ENCODE data around the gene C2orf92.

C2orf92 gene

DNA sequence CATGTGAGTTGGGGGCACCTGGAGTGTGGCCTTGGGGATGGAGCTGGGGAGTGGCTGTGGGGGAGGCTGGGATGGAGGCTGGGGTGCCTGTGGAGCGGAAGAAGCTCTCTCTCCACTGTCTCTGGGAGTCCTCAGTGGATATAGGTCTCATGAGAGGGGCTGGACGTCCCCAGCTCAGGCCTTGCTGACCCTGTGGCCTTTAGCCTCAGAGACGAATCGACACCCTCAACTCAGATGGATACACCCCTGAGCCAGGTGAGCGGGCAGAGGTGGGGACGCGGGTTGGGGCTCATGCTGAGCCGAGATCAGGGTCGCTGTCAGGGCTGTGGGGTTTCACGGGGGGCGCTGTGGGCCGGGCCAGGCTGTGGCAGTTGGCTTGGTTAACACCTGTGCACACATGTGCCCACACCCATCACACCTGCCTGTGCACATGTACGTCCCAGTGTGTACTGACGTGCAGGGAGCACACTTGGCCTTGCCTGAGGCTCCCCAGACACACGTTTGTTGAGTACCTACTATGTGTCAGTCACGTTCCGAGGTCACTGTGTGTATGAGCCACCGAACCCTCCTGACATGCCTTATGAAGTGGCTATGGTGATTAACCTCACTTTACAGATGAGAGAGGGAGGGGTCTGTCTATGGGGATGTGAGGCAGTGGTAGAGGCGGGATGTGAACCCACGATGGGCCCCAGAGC, 64.0 kb downstream of the C2orf92 start:
- Histone ChIP-seq H3K9ac (ENCODE audit: insufficient read length, low read depth) (peak overlapping the region; percentile 5), H3K27me3 (ENCODE audit: insufficient read depth, insufficient read length) (no peaks in the 10 kb centered on the region), H3K9me3 (ENCODE audit: insufficient read depth, low read length) (peaks cover 14% of the 10 kb centered on the region), H3K4me1 (ENCODE audit: insufficient read depth, insufficient read length) (no peaks in the 10 kb centered on the region), H3K36me3 (ENCODE audit: insufficient read depth, insufficient read length, low read length) (no peaks in the 10 kb centered on the region), H3K4me3 (ENCODE audit: insufficient read length, low read depth) (no peak overlapping the region)
- TF ChIP-seq ZNF274 (IDR thresholded peaks at IDR 0.05; ENCODE audit: low read depth, low read length) (no peak), SUZ12 (IDR thresholded peaks at IDR 0.05; ENCODE audit: extremely low read depth, insufficient read depth, insufficient read length) (no peak), YY1 (IDR thresholded peaks at IDR 0.05; ENCODE audit: insufficient read depth, insufficient read length) (no peak)
- no peak for DNase-seq (ENCODE audit: low read depth, low spot score)

DNA sequence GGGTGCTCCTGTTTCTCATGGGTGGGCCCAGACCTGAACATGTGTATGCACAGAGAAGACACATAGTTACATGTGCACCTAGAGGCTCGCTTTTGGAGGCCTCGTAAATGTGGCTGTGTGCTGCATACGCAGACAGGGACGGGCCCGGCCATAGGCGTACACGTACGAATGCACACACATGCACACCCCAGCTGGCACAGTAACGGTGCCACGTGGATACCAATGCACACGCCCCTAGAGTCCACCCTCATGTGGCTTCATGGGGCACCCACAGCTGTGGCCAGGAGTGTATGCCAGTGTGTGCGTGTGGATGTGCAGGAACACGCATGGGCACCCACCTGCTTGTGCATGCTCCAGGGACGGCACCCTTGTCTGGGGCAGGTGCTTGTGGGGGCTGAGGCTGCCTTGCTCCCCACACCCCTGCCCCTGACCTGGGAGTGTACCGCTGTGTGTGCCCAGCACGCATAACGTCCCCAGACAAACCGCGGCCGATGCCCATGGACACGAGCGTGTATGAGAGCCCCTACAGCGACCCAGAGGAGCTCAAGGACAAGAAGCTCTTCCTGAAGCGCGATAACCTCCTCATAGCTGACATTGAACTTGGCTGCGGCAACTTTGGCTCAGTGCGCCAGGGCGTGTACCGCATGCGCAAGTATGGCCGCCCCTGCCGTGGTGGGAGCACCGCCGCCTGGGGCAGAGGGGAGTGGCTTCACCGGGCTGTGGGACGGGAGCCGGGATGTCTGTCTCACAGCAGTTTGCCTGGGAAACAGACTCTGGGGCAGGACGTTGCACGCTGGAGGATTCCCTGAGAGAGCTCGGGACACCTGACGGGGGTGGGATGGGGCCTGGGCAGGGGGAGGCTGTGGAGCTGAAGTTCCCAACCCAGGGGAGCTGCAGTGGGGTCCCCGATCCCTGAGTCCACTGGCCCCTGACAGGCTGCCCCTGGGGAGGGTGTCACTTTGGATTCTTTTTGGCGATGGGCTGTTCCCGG, 64.8 kb downstream of the C2orf92 start:
- TF ChIP-seq SUZ12 (IDR thresholded peaks at IDR 0.05; ENCODE audit: extremely low read depth, insufficient read depth, insufficient read length) (no peak), ZNF274 (IDR thresholded peaks at IDR 0.05; ENCODE audit: low read depth, low read length) (no peak), YY1 (IDR thresholded peaks at IDR 0.05; ENCODE audit: insufficient read depth, insufficient read length) (no peak)
- Histone ChIP-seq H3K4me3 (ENCODE audit: insufficient read length, low read depth) (no peak overlapping the region), H3K36me3 (ENCODE audit: insufficient read depth, insufficient read length, low read length) (no peaks in the 10 kb centered on the region), H3K4me1 (ENCODE audit: insufficient read depth, insufficient read length) (no peaks in the 10 kb centered on the region), H3K9ac (ENCODE audit: insufficient read length, low read depth) (no peak overlapping the region), H3K27me3 (ENCODE audit: insufficient read depth, insufficient read length) (no peaks in the 10 kb centered on the region), H3K9me3 (ENCODE audit: insufficient read depth, low read length) (peaks cover 12% of the 10 kb centered on the region)
- DNase-seq (ENCODE audit: low read depth, low spot score), result no peak

DNA sequence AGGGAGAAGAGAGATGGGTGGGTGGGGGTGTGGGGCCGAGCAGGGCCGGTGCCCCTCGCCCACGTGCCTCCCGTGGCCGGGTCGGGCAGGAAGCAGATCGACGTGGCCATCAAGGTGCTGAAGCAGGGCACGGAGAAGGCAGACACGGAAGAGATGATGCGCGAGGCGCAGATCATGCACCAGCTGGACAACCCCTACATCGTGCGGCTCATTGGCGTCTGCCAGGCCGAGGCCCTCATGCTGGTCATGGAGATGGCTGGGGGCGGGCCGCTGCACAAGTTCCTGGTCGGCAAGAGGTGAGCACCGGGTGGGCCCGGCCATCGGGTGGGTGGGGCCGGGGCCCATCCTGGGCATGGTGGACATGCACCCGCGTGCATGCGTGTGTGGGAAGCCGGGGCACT, 65.6 kb downstream of the C2orf92 start:
- peaks cover 4% of the 10 kb centered on the region for H3K9me3 ChIP-seq (ENCODE audit: insufficient read depth, low read length)
- no peaks in the 10 kb centered on the region for H3K4me1 ChIP-seq (ENCODE audit: insufficient read depth, insufficient read length)
- no peak overlapping the region for H3K4me3 ChIP-seq (ENCODE audit: insufficient read length, low read depth)
- no peak for DNase-seq (ENCODE audit: low read depth, low spot score)
- no peak overlapping the region for H3K9ac ChIP-seq (ENCODE audit: insufficient read length, low read depth)
- no peaks in the 10 kb centered on the region for H3K27me3 ChIP-seq (ENCODE audit: insufficient read depth, insufficient read length)
- H3K36me3 ChIP-seq (ENCODE audit: insufficient read depth, insufficient read length, low read length), result no peaks in the 10 kb centered on the region
- TF ChIP-seq SUZ12 (IDR thresholded peaks at IDR 0.05; ENCODE audit: extremely low read depth, insufficient read depth, insufficient read length) (no peak), YY1 (IDR thresholded peaks at IDR 0.05; ENCODE audit: insufficient read depth, insufficient read length) (no peak), ZNF274 (IDR thresholded peaks at IDR 0.05; ENCODE audit: low read depth, low read length) (no peak)

DNA sequence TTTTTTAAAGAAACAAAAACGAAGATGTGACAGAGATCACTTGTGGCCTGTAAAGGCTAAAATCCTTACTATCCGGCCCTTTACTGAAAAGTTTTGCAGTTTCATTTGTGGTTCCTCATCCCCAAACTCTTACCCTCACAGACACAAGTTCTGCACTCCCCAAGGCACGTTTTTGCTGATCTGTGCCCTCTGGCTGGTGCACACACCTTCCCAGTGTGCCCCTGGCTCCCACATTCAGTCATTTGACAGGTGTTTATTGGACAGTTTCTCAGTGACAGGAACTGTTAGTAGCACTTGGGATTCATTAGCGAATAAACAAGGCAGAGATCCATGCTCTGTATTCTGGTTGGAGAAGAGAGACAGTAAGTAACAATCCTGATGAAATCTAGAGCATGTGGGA, 66.7 kb downstream of the C2orf92 start:
- no peaks in the 10 kb centered on the region for H3K36me3 ChIP-seq (ENCODE audit: insufficient read depth, insufficient read length, low read length)
- no peak for TF ChIP-seq SUZ12 (IDR thresholded peaks at IDR 0.05; ENCODE audit: extremely low read depth, insufficient read depth, insufficient read length)
- no peak for TF ChIP-seq ZNF274 (IDR thresholded peaks at IDR 0.05; ENCODE audit: low read depth, low read length)
- no peak for TF ChIP-seq YY1 (IDR thresholded peaks at IDR 0.05; ENCODE audit: insufficient read depth, insufficient read length)
- H3K9me3 ChIP-seq (ENCODE audit: insufficient read depth, low read length), result no peaks in the 10 kb centered on the region
- H3K4me3 ChIP-seq (ENCODE audit: insufficient read length, low read depth), result no peak overlapping the region
- peaks cover 2% of the 10 kb centered on the region for H3K4me1 ChIP-seq (ENCODE audit: insufficient read depth, insufficient read length)
- no peak overlapping the region for H3K9ac ChIP-seq (ENCODE audit: insufficient read length, low read depth)
- no peaks in the 10 kb centered on the region for H3K27me3 ChIP-seq (ENCODE audit: insufficient read depth, insufficient read length)
- DNase-seq (ENCODE audit: low read depth, low spot score), result no peak

DNA sequence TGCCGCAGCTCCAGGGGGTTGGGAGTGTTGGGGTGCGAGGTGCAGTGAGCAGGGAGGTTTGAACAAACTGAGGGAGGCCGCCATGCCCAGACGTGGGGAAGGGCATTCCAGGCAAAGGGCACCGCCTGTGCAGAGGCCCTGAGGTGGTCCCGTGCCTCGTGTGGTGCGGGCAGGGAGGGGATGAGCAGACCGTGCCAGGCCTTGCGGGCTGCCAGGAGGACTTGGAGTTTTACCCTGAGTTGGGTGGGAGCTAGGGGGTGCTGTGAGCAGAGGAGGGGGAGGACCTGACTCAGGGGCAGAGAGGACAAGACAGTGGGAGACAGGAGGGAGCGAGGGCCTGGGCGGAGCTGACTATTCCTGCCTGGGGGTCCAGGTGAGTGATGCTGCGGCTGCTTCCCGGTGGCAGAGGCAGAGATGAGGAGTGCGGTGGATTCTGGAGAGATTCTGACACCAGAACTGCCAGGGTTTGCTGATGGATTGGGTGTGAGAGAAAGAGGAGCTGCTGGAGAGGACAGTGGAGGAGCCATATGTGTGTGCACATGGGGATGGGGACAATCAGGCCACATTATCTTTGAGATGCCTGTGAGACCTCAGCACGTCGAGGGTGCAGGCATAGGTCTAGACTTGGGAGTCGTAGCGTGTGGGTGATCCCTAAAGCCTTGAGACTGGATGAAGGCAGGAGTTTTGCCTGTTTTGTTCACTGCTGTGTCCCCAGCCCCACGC, 67.3 kb downstream of the C2orf92 start:
- no peak for TF ChIP-seq YY1 (IDR thresholded peaks at IDR 0.05; ENCODE audit: insufficient read depth, insufficient read length)
- TF ChIP-seq SUZ12 (IDR thresholded peaks at IDR 0.05; ENCODE audit: extremely low read depth, insufficient read depth, insufficient read length), result no peak
- TF ChIP-seq ZNF274 (IDR thresholded peaks at IDR 0.05; ENCODE audit: low read depth, low read length), result no peak
- Histone ChIP-seq H3K36me3 (ENCODE audit: insufficient read depth, insufficient read length, low read length) (no peaks in the 10 kb centered on the region), H3K4me3 (ENCODE audit: insufficient read length, low read depth) (no peak overlapping the region), H3K27me3 (ENCODE audit: insufficient read depth, insufficient read length) (no peaks in the 10 kb centered on the region), H3K9me3 (ENCODE audit: insufficient read depth, low read length) (no peaks in the 10 kb centered on the region), H3K9ac (ENCODE audit: insufficient read length, low read depth) (no peak overlapping the region), H3K4me1 (ENCODE audit: insufficient read depth, insufficient read length) (peaks cover 2% of the 10 kb centered on the region)
- DNase-seq (ENCODE audit: low read depth, low spot score), result no peak

DNA sequence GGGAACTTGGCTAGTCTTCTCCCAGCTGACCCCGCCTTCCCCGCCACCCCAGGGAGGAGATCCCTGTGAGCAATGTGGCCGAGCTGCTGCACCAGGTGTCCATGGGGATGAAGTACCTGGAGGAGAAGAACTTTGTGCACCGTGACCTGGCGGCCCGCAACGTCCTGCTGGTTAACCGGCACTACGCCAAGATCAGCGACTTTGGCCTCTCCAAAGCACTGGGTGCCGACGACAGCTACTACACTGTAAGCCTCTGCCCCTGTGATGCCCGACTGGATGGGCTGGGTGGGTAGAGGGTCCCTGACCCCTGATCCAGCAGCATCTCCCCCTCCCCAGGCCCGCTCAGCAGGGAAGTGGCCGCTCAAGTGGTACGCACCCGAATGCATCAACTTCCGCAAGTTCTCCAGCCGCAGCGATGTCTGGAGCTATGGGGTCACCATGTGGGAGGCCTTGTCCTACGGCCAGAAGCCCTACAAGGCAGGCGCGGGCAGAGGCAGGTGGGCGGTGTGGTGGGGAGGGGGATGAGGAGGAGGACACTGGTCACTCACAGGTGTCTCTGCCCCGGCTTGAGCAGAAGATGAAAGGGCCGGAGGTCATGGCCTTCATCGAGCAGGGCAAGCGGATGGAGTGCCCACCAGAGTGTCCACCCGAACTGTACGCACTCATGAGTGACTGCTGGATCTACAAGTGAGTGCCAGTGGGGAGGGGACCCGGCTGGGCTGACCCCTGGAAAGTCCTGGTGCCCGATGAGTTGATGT, 68.1 kb downstream of the C2orf92 start:
- peaks cover 2% of the 10 kb centered on the region for H3K4me1 ChIP-seq (ENCODE audit: insufficient read depth, insufficient read length)
- no peak overlapping the region for H3K9ac ChIP-seq (ENCODE audit: insufficient read length, low read depth)
- no peak overlapping the region for H3K4me3 ChIP-seq (ENCODE audit: insufficient read length, low read depth)
- no peak for DNase-seq (ENCODE audit: low read depth, low spot score)
- no peaks in the 10 kb centered on the region for H3K27me3 ChIP-seq (ENCODE audit: insufficient read depth, insufficient read length)
- no peaks in the 10 kb centered on the region for H3K9me3 ChIP-seq (ENCODE audit: insufficient read depth, low read length)
- TF ChIP-seq SUZ12 (IDR thresholded peaks at IDR 0.05; ENCODE audit: extremely low read depth, insufficient read depth, insufficient read length) (no peak), ZNF274 (IDR thresholded peaks at IDR 0.05; ENCODE audit: low read depth, low read length) (no peak), YY1 (IDR thresholded peaks at IDR 0.05; ENCODE audit: insufficient read depth, insufficient read length) (no peak)
- H3K36me3 ChIP-seq (ENCODE audit: insufficient read depth, insufficient read length, low read length), result no peaks in the 10 kb centered on the region

All from NT2/D1 (cell line).